ENCODE results near the gene ANKRD61.
"Not testable (repeated sequence)": the region's sequence is repeated elsewhere in the genome, so short reads cannot be mapped to it uniquely, and the experiment has no call there.

Gene ANKRD61

DNA sequence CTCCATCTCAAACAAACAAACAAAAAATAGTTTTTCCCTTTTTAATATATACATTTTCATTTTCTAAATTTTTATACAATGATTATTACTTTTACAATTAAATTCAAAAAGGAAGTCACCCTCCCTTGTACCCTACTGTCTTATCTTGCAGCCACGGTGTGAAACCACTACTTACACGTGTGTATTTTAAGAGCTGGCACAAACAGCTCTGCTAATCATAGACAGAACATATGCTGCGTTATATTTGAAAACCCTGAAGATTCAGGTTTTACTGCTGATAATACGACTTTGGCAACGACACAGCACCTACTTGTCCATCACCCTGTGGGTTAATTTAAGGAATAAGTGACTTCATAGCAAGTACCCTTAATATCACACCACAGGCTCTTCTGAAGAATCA is 991 bp downstream of the ANKRD61 start:
- DNase-seq: no peak

DNA sequence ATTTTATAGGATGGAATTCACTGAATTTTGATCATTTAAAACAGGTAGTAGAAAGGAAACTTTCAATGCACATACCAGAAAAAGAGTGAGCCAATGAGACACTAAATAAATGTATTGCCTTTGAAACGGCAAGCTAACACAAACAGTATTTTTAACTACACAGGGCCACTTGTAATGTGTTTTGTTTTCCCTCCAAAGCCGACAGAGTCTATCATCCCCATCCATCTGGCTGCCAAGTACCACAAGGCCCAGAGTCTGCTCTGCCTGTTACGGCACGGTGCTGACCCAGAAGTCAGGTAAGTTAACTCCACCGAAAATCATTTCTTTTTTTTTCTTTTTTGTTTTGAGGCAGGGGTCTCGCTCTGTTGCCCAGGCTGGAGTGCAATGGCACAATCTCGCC is 1.5 kb downstream of the ANKRD61 start:
- DNase-seq: no peak

DNA sequence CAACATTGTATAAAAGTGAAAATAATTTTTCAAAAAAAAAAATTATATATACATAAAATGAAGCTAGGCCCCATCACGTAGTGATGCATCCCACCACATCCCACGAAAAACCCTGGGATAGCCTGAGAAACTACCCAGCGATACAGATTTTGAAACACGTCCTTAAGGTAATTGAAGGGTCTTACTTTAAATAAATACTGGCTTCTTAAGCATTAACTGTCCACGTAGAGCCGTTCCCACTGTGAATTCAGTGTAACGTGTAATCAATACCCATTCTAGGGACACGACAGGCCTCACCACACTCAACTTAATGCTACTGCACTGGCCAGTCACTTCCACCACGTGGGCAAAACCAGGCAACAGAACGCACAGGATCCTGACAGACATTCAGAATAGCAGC is 4.0 kb downstream of the ANKRD61 start:
- DNase-seq: no peak

DNA sequence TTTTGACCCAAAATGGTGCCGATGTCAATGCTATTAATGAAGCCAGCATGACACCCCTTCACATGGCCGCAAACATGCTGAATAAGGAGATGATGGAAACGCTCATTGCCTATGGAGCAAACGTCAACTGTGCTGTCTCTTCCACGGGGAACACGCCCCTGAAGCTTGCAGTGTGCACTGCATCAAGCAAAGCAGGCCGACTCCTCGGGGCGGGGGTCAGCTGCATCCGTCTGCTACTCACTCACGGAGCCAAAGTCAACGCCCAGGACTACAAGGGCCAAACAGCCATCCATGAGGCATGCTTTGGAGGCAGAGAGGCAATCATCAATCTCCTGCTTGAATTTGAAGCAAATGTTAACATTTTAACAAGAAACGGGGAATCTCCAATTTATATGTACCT is 4.5 kb downstream of the ANKRD61 start:
- DNase-seq: no peak

DNA sequence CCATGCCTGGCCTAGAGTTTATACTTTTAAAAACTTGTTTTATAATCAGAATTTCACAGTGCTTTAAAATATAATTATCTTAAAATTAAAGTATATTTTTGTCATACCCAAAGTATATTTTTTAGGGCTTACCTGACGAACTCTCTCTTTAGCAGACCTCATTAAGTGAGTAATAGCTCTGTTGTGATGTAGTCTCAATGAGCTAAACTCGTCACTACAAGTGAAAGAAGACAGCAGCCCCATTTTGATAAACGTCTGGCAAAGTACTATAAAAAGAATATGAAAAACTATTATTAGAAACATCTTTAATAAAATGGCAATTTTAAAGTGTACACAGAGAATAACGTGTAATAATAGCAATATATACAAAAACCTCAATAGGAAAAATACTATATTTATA is 18.6 kb downstream of the ANKRD61 start:
- DNase-seq: no peak

DNA sequence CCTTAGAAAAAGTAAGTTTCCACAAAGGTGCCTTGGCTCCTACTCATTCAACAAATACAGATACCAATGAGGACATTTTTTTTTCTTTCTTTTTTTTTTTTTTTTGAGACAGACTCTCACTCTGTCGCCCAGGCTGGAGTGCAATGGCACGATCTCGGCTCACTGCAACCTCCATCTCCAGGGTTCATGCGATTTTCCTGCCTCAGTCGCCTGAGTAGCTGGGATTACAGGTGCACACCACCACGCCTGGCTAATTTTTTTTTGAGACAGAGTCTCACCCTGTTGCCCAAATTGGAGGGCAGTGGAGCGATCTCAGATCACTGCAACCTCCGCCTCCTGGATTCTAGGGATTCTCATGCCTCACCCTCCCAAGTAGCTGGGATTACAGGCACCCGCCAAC is 20.0 kb downstream of the ANKRD61 start:
- not testable (repeated sequence) for DNase-seq

DNA sequence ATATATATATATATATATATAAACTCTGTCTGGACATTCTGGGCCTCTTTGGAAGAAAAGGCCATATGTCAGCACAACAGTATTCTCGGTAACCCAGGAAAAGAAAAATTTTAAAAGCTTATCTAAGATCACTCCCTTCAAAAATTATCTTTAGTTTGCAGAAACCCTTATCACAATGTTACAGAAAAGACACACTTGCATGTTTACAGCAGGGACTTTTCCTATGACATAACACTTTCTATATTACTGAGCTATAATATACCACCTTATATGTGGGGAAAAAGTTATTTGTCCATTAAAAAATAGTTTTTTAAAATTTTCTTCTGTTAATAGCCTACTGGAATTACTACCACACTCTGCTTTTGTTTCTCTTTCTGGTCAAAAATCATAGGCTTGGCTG is 25.4 kb downstream of the ANKRD61 start:
- no peak for DNase-seq

DNA sequence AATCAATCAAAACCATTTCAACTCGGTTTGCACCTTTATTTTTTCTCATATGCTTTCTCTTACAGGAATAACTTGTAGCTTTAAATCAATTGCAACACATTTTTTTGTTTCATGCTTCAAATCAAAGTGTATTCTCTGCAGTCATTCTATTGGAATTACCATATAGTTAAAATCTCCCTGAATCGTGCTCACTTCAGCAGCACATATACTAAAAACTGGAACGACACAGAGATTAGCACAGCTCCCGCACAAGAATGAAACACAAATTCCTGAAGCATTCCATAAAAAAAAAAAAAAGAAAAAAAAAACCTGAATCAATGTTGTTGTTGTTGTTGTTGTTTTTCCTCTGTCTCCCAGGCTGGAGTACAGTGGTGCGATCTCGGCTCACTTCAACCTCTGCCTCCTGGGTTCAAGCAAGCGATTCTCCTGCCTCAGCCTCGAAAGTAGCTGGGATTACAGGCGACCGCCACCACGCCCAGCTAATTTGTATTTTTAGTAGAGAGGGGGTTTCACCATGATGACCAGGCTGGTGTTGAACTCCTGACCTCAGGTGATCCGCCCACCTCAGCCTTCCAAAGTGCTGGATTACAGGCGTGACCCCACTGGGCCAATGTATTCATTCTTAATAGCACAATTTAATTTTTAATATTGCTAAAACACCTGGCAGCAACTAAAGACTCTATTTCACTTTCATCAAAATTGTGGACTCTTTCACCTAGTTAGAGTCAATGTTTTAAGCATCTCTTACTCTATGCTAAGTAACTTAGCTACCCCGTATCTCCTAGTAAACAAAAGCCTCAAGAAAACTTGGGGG is 26.3 kb downstream of the ANKRD61 start:
- no peak for DNase-seq

DNA sequence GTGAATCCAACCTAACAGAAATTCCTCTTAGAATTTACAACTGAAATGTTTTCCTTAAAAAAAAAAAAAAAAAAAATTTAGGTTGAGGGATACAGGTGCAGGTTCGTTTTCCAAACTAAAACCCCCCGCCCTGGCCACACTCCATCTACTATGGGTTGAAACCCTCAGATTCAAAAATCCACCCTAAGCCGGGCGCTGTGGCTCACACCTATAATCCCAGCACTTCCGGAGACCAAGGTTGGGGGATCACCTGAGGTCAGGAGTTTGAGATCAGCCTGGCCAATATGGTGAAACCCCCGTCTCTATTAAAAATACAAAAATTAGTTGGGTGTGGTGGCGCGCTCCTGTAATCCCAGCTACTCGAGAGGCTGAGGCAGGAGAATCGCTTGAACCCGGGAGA is 28.8 kb downstream of the ANKRD61 start:
- not testable (repeated sequence) for DNase-seq

DNA sequence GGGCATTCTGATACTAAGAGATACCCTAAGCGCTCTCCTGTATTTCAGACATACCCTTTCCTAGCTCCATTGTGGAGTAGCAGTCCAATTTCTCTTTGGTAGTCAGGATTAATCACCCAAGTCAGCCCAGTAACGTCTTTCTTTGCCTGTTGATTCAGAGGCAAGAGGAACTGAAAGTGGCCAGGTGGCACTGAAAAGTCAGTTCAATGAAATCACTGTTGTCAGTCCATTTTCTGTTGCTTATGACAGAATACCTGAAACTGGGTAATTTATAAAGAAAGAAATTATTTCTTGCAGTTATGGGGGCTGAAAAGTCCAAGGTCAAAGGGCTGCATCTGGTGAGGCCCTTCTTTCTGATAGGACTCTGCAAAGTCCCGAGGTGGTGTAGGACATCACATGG is 40.2 kb downstream of the ANKRD61 start:
- no peak for DNase-seq

DNA sequence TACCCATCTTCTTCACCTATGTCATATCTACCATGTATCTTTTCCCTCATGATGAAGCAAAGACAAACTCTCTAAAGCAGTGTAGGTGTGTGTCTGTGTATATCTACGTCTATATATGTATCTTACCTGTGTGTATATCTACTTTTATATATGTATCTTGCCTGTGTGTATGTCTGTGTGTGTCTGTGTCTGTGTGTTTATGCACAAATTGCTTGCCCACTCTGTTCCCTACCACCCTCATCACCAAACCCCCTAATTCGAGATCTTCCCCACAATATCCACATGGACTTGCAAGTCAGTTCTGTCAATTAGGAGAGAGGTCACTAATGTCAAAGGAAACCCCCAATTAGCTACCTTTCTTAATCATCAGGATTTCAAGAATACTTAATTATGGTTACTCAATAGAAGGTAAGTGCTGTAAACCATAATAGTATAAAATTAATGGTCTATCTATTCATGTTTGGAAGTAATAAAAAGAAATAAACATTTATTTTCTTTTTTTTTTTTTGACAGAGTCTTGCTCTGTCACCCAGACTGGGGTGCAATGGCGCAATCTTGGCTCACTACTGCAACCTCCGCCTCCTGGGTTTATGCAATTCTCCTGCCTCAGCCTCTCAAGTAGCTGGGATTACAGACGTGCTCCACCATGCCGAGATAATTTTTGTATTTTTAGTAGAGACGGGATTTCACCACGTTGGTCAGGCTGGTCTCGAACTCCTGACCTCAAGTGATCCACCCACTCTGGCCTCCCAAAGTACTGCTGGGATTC is 43.6 kb downstream of the ANKRD61 start:
- no peak for DNase-seq

DNA sequence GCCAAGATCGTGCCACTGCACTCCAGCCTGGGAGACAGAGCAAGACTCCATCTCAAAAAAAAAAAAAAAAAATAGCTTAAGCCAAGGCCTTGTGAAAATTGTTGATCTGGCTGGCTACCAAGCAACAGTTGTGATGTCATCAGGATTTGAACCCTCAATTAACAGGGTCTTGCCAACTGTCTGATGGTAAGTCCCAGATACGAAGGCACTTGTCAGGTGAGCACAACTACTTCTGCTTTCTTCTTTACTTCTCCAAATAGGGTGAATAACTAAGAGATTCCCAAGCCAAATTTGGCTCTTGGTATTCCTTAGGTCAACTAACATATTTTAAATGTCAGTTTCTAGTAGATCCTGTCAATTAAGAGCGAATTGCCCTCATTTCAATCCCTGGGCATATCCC is 47.4 kb downstream of the ANKRD61 start:
- DNase-seq: no peak

DNA sequence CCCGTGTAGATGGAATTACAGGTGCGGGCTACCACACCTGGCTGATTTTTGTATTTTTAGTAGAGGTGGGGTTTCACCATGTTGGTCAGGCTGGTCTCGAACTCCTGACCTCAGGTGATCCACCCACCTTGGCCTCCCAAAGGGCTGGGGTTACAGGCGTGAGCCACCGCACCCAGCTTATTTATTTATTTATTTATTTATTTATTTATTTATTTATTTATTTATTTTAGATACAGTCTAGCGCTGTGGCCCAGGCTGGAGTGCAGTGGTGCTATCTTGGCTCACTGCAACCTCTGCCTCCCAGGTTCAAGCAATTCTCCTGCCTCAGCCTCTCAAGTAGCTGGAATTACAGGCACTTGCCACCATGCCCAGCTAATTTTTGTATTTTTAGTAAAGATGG is 51.9 kb downstream of the ANKRD61 start:
- not testable (repeated sequence) for DNase-seq

Data from fibroblast of skin of right quadriceps (primary cell).